B cell (primary cell): ENCODE results near the gene TLX2. TPM values are rescaled to one million over a fixed set of nuclear protein-coding genes. Genes with fewer than 3 reads are reported as not detected.

ENCODE experiments used
- ATAC-seq: fragments of 200-7000 bp; cut with Tn5 transposase; one replicate; pipeline ENCODE4 v1.10.0; 2021; ENCODE audit warnings: low read depth, mild to moderate bottlenecking, moderate number of reproducible peaks, moderate library complexity
- CTCF ChIA-PET: fragments of 350-600 bp; sonication (Branson Sonifier 250); formaldehyde crosslinking; loops from one replicate; lab custom pipeline; 2021; ENCODE audit warnings: antibody characterized with exemption, inconsistent platforms; lab: Charles Lee
- POLR2A ChIA-PET: fragments of 350-600 bp; sonication (Branson Sonifier 250); formaldehyde crosslinking; loops from one replicate; lab custom pipeline; 2021; ENCODE audit warnings: antibody characterized with exemption; lab: Charles Lee
- DNase-seq: peaks from one replicate; pipeline ENCODE4 v3.0.0; 2013
- H2AFZ ChIP-seq: 2 replicates; pipeline ENCODE4 v1.6.1; 2012; ENCODE audit warnings: mild to moderate bottlenecking, low read depth, low read length; ENCODE audit not compliant: insufficient read depth, poor library complexity, severe bottlenecking
- H3K27ac ChIP-seq, 2 donors: 1 replicate in 1 of 2; 2 replicates in 1 of 2; pipeline ENCODE4 v1.5.1; 2012 to 2013; ENCODE audit warnings: low read length in 2 of 2, mild to moderate bottlenecking in 2 of 2, moderate library complexity in 1 of 2
- H3K27me3 ChIP-seq, 4 experiments: fragments of 200-600 bp in 1 of 4; sonication (generic) in 1 of 4; replicated peaks in 1 of 4; 1 replicate in 2 of 4; 2 replicates in 2 of 4; pipeline versions ENCODE4 v1.6.1 to v1.7.0; 2013 to 2016; ENCODE audit warnings: low read length in 3 of 4, mild to moderate bottlenecking in 2 of 4, mixed read lengths in 1 of 4, moderate library complexity in 1 of 4; ENCODE audit not compliant: insufficient read depth in 4 of 4, control insufficient read depth in 3 of 4; ENCODE audit errors: control extremely low read depth in 1 of 4
- H3K36me3 ChIP-seq, 2 experiments: replicated peaks in 1 of 2; 1 replicate in 1 of 2; 2 replicates in 1 of 2; pipeline versions ENCODE4 v1.6.1 to v1.7.1; 2013; ENCODE audit warnings: low read length in 1 of 2; ENCODE audit not compliant: insufficient read depth in 2 of 2, control insufficient read depth in 1 of 2; ENCODE audit errors: control extremely low read depth in 1 of 2, extremely low read depth in 1 of 2
- H3K4me1 ChIP-seq, 2 donors: fragments of 200-600 bp in 1 of 2; sonication (generic) in 1 of 2; 1 replicate in 1 of 2; 2 replicates in 1 of 2; pipeline versions ENCODE4 v1.5.1 to v1.6.1; 2013 to 2017; ENCODE audit warnings: low read length in 2 of 2; ENCODE audit not compliant: control insufficient read depth in 2 of 2, insufficient read depth in 2 of 2
- H3K4me2 ChIP-seq: replicated peaks from 2 replicates; pipeline ENCODE3; 2012; ENCODE audit warnings: mild to moderate bottlenecking, low read depth, low read length; ENCODE audit not compliant: poor library complexity, severe bottlenecking
- H3K4me3 ChIP-seq, 5 experiments: fragments of 200-600 bp in 1 of 5; sonication (generic) in 1 of 5; 1 replicate in 3 of 5; 2 replicates in 2 of 5; pipeline versions ENCODE4 v1.5.1 to v1.7.0; 2011 to 2016; ENCODE audit warnings: low read length in 4 of 5, mild to moderate bottlenecking in 4 of 5, low read depth in 2 of 5, control low read depth in 1 of 5, moderate library complexity in 1 of 5; ENCODE audit not compliant: insufficient read depth in 1 of 5; ENCODE audit errors: control extremely low read depth in 1 of 5, extremely low read depth in 1 of 5
- H3K79me2 ChIP-seq: fragments of 200-600 bp; sonication (generic); one replicate; pipeline ENCODE4 v1.6.0; 2016; ENCODE audit warnings: low read length; ENCODE audit not compliant: control insufficient read depth, insufficient read depth
- H3K9ac ChIP-seq: fragments of 200-600 bp; sonication (generic); 2 replicates; pipeline ENCODE4 v1.6.1; 2017; ENCODE audit warnings: mild to moderate bottlenecking, low read length, moderate library complexity
- H3K9me3 ChIP-seq, 3 donors: one replicate each; pipeline versions ENCODE4 v1.6.1 to v1.7.1; 2013; ENCODE audit warnings: low read length in 2 of 3; ENCODE audit not compliant: control insufficient read depth in 2 of 3, insufficient read depth in 1 of 3; ENCODE audit errors: control extremely low read depth in 1 of 3
- H4K20me1 ChIP-seq: 2 replicates; pipeline ENCODE4 v1.6.0; 2012; ENCODE audit warnings: mild to moderate bottlenecking, low read length; ENCODE audit not compliant: insufficient read depth, control insufficient read depth, poor library complexity, severe bottlenecking
- H3K27ac Mint-ChIP-seq: one replicate; pipeline ENCODE4 v1.8.0; 2021; ENCODE audit warnings: mixed read lengths
- H3K27me3 Mint-ChIP-seq: one replicate; pipeline ENCODE4 v1.8.0; 2021; ENCODE audit warnings: mixed read lengths
- H3K4me1 Mint-ChIP-seq: one replicate; pipeline ENCODE4 v1.8.0; 2021; ENCODE audit warnings: mixed read lengths
- H3K4me3 Mint-ChIP-seq: one replicate; pipeline ENCODE4 v1.8.0; 2021; ENCODE audit warnings: mixed read lengths
- H3K9me3 Mint-ChIP-seq: one replicate; pipeline ENCODE4 v1.8.0; 2022; ENCODE audit warnings: mixed read lengths; ENCODE audit not compliant: insufficient read depth
- EZH2 ChIP-seq: IDR thresholded peaks from 2 replicates; pipeline ENCODE4 v1.6.1; 2012; ENCODE audit warnings: borderline replicate concordance, low read depth, mild to moderate bottlenecking, moderate library complexity, low read length; ENCODE audit not compliant: insufficient read depth, poor library complexity, severe bottlenecking
- whole genome bisulfite sequencing: methylation state at CpG from one replicate; pipeline ENCODE4 v1.1.5; 2013; ENCODE audit warnings: missing lambda C conversion rate; ENCODE audit not compliant: insufficient coverage; 5-methylcytosine and 5-hydroxymethylcytosine counted together
- intact Hi-C: fragments of 100-400 bp; cut with micrococcal nuclease; formaldehyde crosslinking; loops from one replicate; pipeline ENCODE4 v1.10.0; 2022
- polyA plus RNA-seq: library from polyadenylated mRNA; depleted of rRNA; stranded (reverse); fragments of >200 nt; gene quantifications from 2 replicates; pipeline ENCODE4 v1.2.3, GENCODE V29; 2012
- total RNA-seq, 2 donors: library from RNA; stranded (reverse); fragments of 120-200 nt in 1 of 2; gene quantifications; 1 replicate in 1 of 2; 2 replicates in 1 of 2; pipeline versions ENCODE4 v1.2.3 to v1.2.4, GENCODE V29; 2013 to 2022
- TF ChIP-seq, protein P1 (sequence below): fragments of 200-600 bp; IDR thresholded peaks from one replicate; pipeline ENCODE4 v1.8.0; 2022; ENCODE audit warnings: antibody characterized with exemption, mild to moderate bottlenecking

TLX2 gene
- total and polyA plus RNA-seq, 2 donors (not counting 1 experiment from before 2014, with no cell fraction given), result 0.06 TPM; not detected in 1

DNA sequence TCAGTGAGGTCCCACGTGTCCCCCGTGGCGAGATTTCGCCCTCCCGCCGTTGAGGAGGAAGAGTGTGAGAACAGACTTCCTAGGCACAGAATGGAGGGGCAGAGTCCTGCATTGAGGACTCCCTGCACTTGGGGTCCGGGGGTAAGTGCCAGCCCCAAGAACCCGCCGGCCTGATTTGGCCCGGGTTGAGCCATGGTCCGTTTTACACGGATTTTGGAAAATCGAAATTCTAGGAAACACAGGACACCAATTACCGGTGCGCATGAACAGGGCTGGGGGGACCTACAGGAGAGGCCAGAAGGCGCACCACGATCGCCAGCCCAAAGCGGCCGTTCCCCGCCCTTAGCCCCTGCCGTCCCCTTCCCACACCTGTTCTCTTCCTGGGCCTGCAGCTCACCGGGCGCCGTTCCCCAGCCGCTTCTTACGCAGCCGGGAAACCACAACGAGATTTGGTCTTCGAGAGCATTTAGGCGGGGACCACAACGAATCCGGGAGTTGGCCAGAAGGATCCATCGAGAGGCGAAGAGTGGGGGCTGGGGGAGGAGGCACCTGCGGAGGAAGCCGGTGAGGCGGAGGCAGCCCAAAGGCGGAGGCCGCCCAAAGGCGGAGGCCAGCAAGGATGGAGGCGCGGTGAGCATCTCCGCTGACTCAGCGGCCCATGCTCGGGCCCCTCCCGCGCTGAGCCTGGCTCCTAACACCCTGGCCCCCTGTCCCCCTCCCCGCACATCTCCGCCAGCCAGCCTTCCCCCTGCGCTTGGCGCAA, 464 bp upstream of the TLX2 start:
- Mint-ChIP-seq H3K27me3 (peaks cover 59% of the 10 kb centered on the region), H3K4me3 (peak overlapping the region; percentile 60), H3K27ac (peak overlapping the region; percentile 53), H3K4me1 (peaks cover 29% of the 10 kb centered on the region), H3K9me3 (no peaks in the 10 kb centered on the region)
- ChIA-PET CTCF (interaction anchor here (0.8 to 1.6 kb wide), 3 partner anchors 10 to 74 kb away, joined by 3 to 4 read pairs (median 4); no protein-coding TSS in a partner anchor), POLR2A (interaction anchor here (1.7 kb wide), 1 partner anchor 16 kb away, joined by 7 read pairs; the partner anchor contains the start of genes AUP1 and HTRA2)
- Histone ChIP-seq H4K20me1 (peaks cover 6% of the 10 kb centered on the region), H3K27me3 (peaks cover 2 to 83% (median 56%) of the 10 kb centered on the region in 4 experiments), H3K9ac (peak overlapping the region; percentile 67), H3K79me2 (no peaks in the 10 kb centered on the region), H3K27ac (no peak overlapping the region), H3K4me2 (peak overlapping the region; percentile 96), H3K9me3 (peaks cover 0 to 31% (median 1%) of the 10 kb centered on the region in 3 donors), H3K36me3 (no peaks in the 10 kb centered on the region), H3K4me1 (peaks cover 36 to 48% of the 10 kb centered on the region in 2 donors), H2AFZ (peak overlapping the region; percentile 46), H3K4me3 (peak overlapping the region in 1 of 5 experiments; percentile 68)
- 6% methylated on average over 52 of the region's 52 CpGs for WGBS
- intact Hi-C loops, result no loop called here
- TF ChIP-seq, protein P1, sequence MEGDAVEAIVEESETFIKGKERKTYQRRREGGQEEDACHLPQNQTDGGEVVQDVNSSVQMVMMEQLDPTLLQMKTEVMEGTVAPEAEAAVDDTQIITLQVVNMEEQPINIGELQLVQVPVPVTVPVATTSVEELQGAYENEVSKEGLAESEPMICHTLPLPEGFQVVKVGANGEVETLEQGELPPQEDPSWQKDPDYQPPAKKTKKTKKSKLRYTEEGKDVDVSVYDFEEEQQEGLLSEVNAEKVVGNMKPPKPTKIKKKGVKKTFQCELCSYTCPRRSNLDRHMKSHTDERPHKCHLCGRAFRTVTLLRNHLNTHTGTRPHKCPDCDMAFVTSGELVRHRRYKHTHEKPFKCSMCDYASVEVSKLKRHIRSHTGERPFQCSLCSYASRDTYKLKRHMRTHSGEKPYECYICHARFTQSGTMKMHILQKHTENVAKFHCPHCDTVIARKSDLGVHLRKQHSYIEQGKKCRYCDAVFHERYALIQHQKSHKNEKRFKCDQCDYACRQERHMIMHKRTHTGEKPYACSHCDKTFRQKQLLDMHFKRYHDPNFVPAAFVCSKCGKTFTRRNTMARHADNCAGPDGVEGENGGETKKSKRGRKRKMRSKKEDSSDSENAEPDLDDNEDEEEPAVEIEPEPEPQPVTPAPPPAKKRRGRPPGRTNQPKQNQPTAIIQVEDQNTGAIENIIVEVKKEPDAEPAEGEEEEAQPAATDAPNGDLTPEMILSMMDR, result no peak
- TF ChIP-seq EZH2, result peak; percentile 71
- DNase-seq, result peak; percentile 68
- ATAC-seq, result no peak
